Lower lobe of right lung (tissue), 2 donors: ENCODE measurements around the gene NUAK1. TPM values are rescaled to one million over a fixed set of nuclear protein-coding genes. Genes with fewer than 3 reads are reported as not detected.

Experiments used
- ATAC-seq, 2 donors: fragments of 200-7000 bp; cut with Tn5 transposase; one replicate each; pipeline ENCODE4 v1.9.1; 2020 to 2022; ENCODE audit warnings: mild to moderate bottlenecking in 2 of 2, moderate library complexity in 2 of 2
- DNase-seq: peaks from one replicate; pipeline ENCODE4 v3.0.0-alpha.2; 2020
- H3K27ac ChIP-seq: fragments of 200-600 bp; one replicate; pipeline ENCODE4 v1.8.0; 2022
- H3K27me3 ChIP-seq: fragments of 200-600 bp; one replicate; pipeline ENCODE4 v1.8.0; 2022; ENCODE audit warnings: low read depth
- H3K36me3 ChIP-seq: fragments of 200-600 bp; one replicate; pipeline ENCODE4 v1.8.0; 2022; ENCODE audit warnings: mild to moderate bottlenecking
- H3K4me1 ChIP-seq: fragments of 200-600 bp; one replicate; pipeline ENCODE4 v1.8.0; 2022
- H3K4me3 ChIP-seq: fragments of 200-600 bp; one replicate; pipeline ENCODE4 v1.8.0; 2022; ENCODE audit warnings: mild to moderate bottlenecking
- H3K9me3 ChIP-seq: fragments of 200-600 bp; one replicate; pipeline ENCODE4 v1.8.0; 2022
- intact Hi-C: fragments of 100-400 bp; cut with DNase I; formaldehyde crosslinking; loops from one replicate; pipeline ENCODE4 v1.11.0; 2022
- total RNA-seq: library from RNA; stranded (reverse); fragmentation: NEBNext Ultra II Directional; extraction: Animal tissue kit (Norgen Biotek cat#: 25700); gene quantifications from one replicate; pipeline ENCODE4 v1.2.1, GENCODE V29; 2021
- TF ChIP-seq, protein P1 (sequence below): fragments of 200-600 bp; IDR thresholded peaks from one replicate; pipeline ENCODE4 v1.8.0; 2022; ENCODE audit warnings: antibody characterized with exemption, mild to moderate bottlenecking
- donor health status: DM: no; HTN: yes; CAD: no; lungs with severe emphysema.

NUAK1 gene
- total RNA-seq, 1 donor from 2014 or later: 17.5 TPM

DNA sequence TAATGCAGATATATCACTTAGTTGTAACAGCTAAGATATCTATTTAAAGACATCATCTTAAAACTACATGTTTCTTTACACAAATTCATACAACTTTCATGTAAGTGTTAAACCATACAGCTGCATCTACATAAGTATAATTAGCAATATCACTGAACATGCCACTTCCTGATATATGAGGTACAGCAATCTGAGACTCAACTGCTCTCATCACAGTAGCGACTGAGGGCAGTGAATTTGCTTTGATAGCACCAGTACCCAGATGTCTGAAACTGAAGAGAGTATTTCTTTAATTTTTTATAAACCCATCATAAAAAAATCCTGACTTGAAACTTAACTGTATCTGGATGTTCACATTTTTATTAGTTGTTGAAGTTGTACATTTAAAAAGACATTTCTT, 34.7 kb upstream of the NUAK1 start:
- no peak overlapping the region for H3K27ac ChIP-seq

DNA sequence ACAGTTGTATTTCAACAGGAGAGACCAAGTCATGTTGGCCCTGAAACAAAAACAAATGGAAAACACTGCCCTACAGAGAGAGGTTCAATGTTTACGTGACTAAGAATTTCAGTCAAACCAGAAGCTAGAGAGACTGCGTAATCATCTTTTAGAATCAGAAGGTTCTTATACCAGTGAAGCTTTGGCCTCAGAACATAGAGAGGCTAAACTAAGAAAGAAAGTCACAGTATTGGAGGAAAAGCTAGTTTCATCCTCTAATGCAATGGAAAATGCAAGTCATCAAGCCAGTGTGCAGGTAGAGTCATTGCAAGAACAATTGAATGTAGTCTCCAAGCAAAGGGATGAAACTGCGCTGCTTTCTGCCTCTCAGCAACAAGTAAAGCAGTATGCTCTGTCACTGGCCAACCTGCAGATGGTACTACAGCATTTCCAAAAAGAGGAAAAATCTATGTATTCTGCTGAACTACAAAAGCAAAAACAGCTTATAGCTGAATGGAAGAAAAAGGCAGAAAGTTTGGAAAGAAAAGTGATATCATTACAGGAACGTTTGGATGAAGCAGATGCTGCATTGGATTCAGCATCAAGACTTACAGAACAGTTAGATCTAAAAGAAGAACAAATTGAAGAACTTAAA, 32.5 kb upstream of the NUAK1 start:
- no peaks in the 10 kb centered on the region for H3K36me3 ChIP-seq
- no peak for ATAC-seq
- H3K9me3 ChIP-seq: no peaks in the 10 kb centered on the region
- no peak overlapping the region for H3K4me3 ChIP-seq
- H3K4me1 ChIP-seq: no peaks in the 10 kb centered on the region
- intact Hi-C loops: no loop called here
- TF ChIP-seq, protein P1, sequence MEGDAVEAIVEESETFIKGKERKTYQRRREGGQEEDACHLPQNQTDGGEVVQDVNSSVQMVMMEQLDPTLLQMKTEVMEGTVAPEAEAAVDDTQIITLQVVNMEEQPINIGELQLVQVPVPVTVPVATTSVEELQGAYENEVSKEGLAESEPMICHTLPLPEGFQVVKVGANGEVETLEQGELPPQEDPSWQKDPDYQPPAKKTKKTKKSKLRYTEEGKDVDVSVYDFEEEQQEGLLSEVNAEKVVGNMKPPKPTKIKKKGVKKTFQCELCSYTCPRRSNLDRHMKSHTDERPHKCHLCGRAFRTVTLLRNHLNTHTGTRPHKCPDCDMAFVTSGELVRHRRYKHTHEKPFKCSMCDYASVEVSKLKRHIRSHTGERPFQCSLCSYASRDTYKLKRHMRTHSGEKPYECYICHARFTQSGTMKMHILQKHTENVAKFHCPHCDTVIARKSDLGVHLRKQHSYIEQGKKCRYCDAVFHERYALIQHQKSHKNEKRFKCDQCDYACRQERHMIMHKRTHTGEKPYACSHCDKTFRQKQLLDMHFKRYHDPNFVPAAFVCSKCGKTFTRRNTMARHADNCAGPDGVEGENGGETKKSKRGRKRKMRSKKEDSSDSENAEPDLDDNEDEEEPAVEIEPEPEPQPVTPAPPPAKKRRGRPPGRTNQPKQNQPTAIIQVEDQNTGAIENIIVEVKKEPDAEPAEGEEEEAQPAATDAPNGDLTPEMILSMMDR: no peak
- DNase-seq: no peak
- no peak overlapping the region for H3K27ac ChIP-seq
- H3K27me3 ChIP-seq: no peaks in the 10 kb centered on the region

More for the DNA sequence above, 34.7 kb upstream of the NUAK1 start:
- no peak for ATAC-seq
- Histone ChIP-seq H3K4me3 (no peak overlapping the region), H3K9me3 (no peaks in the 10 kb centered on the region), H3K4me1 (no peaks in the 10 kb centered on the region), H3K27me3 (no peaks in the 10 kb centered on the region), H3K36me3 (no peaks in the 10 kb centered on the region)
- TF ChIP-seq, protein P1: no peak
- intact Hi-C loops: no loop called here
- no peak for DNase-seq

DNA sequence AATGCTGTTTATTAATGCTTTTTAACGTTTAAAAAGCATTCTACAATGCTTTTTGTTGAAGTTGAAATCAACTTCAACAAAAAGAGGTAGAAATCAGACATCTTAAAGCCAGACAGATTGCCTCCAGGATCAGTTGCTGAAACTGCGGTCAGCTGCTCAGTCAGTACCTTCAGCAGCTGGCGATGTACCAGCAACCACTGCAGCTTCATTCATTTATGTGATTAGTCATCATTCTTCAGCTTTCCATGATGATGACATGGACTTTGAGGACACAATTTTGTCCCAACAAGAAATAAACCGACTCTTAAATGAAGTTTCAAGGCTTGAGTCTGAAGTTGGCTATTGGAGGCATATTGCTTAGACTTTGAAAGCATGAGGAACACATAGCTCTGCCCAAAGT, 31.5 kb upstream of the NUAK1 start:
- TF ChIP-seq, protein P1: no peak
- intact Hi-C loops: no loop called here
- DNase-seq: no peak

DNA sequence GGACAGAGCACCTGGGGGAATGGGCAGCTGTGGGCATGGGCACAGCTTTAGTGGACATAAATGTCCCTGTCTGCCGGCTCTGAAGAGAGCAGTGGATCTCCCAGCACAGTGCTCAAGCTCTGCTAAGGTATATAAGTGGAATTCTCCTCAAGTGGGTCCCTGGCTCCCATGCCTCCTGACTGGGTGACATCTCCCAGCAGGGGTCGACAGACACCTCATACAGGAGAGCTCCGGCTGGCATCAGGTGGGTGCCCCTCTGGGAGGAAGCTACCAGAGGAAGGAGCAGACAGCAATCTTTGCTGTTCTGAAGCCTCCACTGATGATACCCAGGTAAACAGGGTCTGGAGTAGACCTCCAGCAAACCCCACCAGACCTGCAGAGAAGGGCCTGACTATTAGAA, 25.0 kb upstream of the NUAK1 start:
- Histone ChIP-seq H3K4me1 (no peaks in the 10 kb centered on the region), H3K9me3 (no peaks in the 10 kb centered on the region), H3K27me3 (peaks cover 7% of the 10 kb centered on the region), H3K4me3 (no peak overlapping the region), H3K36me3 (no peaks in the 10 kb centered on the region), H3K27ac (no peak overlapping the region)
- ATAC-seq (no peak), DNase-seq (no peak)
- TF ChIP-seq, protein P1: no peak
- intact Hi-C loops: no loop called here

More for the DNA sequence above, 31.5 kb upstream of the NUAK1 start:
- ATAC-seq: no peak
- Histone ChIP-seq H3K9me3 (no peaks in the 10 kb centered on the region), H3K27ac (no peak overlapping the region), H3K4me3 (no peak overlapping the region), H3K4me1 (no peaks in the 10 kb centered on the region), H3K27me3 (no peaks in the 10 kb centered on the region), H3K36me3 (no peaks in the 10 kb centered on the region)

DNA sequence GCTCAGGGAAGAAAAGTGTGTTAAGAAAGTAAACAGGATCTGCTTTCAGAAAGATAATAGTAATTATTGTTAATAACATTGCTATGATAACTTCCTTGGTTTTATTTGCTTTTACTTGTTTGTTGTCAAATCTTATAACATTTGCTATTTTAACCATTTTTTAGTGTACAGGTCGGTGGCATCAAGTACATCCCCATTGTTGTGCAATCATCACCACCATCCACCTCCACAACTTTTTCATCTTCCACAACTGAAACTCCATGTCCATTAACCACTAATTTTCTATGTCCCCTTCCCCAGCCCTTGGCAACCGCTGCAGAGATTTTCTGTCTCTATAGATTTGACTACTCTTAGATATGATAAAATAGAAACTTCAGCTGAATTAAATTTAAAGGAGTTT, 22.7 kb upstream of the NUAK1 start:
- H3K36me3 ChIP-seq: no peaks in the 10 kb centered on the region
- DNase-seq: no peak
- ATAC-seq: no peak
- H3K4me3 ChIP-seq: no peak overlapping the region
- H3K9me3 ChIP-seq: no peaks in the 10 kb centered on the region
- no peak overlapping the region for H3K27ac ChIP-seq
- intact Hi-C loops: no loop called here
- H3K27me3 ChIP-seq: peaks cover 7% of the 10 kb centered on the region
- no peaks in the 10 kb centered on the region for H3K4me1 ChIP-seq
- TF ChIP-seq, protein P1: no peak
